Neural progenitor cell (in vitro differentiated cells): ENCODE results near the gene MTMR10. TPM values are rescaled to one million over a fixed set of nuclear protein-coding genes. Genes with fewer than 3 reads are reported as not detected.

Source experiments
- DNase-seq: peaks from one replicate; pipeline ENCODE4 v3.0.0-alpha.2; 2016; ENCODE audit warnings: low spot score
- H2AFZ ChIP-seq: fragments of 200-600 bp; sonication (generic); replicated peaks from 2 replicates; pipeline ENCODE4 v1.6.1; 2016; ENCODE audit warnings: antibody characterized with exemption
- H3F3A ChIP-seq: fragments of 200-600 bp; sonication (generic); 2 replicates; pipeline ENCODE4 v1.6.1; 2016; ENCODE audit warnings: antibody characterized with exemption, low read depth
- H3K27ac ChIP-seq: fragments of 200-600 bp; sonication (generic); 2 replicates; pipeline ENCODE4 v1.5.1; 2016; ENCODE audit warnings: mild to moderate bottlenecking
- H3K27me3 ChIP-seq: fragments of 200-600 bp; sonication (generic); 2 replicates; pipeline ENCODE4 v1.6.1; 2016; ENCODE audit warnings: mild to moderate bottlenecking, moderate library complexity
- H3K36me3 ChIP-seq: fragments of 200-600 bp; sonication (generic); 2 replicates; pipeline ENCODE4 v1.5.1; 2016
- H3K4me1 ChIP-seq: fragments of 200-600 bp; sonication (generic); 2 replicates; pipeline ENCODE4 v1.6.1; 2016; ENCODE audit warnings: mixed run types
- H3K4me2 ChIP-seq: fragments of 200-600 bp; sonication (generic); 2 replicates; pipeline ENCODE4 v1.6.1; 2016
- H3K4me3 ChIP-seq: fragments of 200-600 bp; sonication (generic); 2 replicates; pipeline ENCODE4 v1.5.1; 2016
- H3K79me2 ChIP-seq: fragments of 200-600 bp; sonication (generic); 2 replicates; pipeline ENCODE4 v1.6.1; 2016; ENCODE audit warnings: low read depth
- H3K9ac ChIP-seq: fragments of 200-600 bp; sonication (generic); 2 replicates; pipeline ENCODE4 v1.6.1; 2016
- H3K9me3 ChIP-seq: fragments of 200-600 bp; sonication (generic); 2 replicates; pipeline ENCODE4 v1.5.1; 2016; ENCODE audit warnings: low read depth
- H4K20me1 ChIP-seq: fragments of 200-600 bp; sonication (generic); 2 replicates; pipeline ENCODE4 v1.6.1; 2016; ENCODE audit warnings: low read depth
- H3K27ac Mint-ChIP-seq: 3 replicates; pipeline ENCODE4 v1.8.0; 2021; ENCODE audit warnings: mixed read lengths
- H3K27me3 Mint-ChIP-seq: 2 replicates; pipeline ENCODE4 v1.8.0; 2022; ENCODE audit warnings: low read depth, mild to moderate bottlenecking, inconsistent platforms, moderate library complexity, mixed read lengths; ENCODE audit not compliant: insufficient read depth
- H3K36me3 Mint-ChIP-seq: 3 replicates; pipeline ENCODE4 v1.8.0; 2021; ENCODE audit warnings: mixed read lengths
- H3K4me1 Mint-ChIP-seq: 3 replicates; pipeline ENCODE4 v1.8.0; 2021; ENCODE audit warnings: mixed read lengths
- H3K4me3 Mint-ChIP-seq: 3 replicates; pipeline ENCODE4 v1.8.0; 2021; ENCODE audit warnings: mild to moderate bottlenecking, moderate library complexity, mixed read lengths
- H3K9me3 Mint-ChIP-seq: 3 replicates; pipeline ENCODE4 v1.8.0; 2020; ENCODE audit warnings: mixed read lengths
- EZH2 ChIP-seq: fragments of 200-600 bp; sonication (generic); IDR thresholded peaks from 2 replicates; pipeline ENCODE4 v1.6.1; 2017; ENCODE audit warnings: antibody characterized with exemption, mild to moderate bottlenecking, moderate library complexity
- EZH2phosphoT487 ChIP-seq: fragments of 200-600 bp; sonication (generic); IDR thresholded peaks from 2 replicates; pipeline ENCODE4 v1.6.1; 2017; ENCODE audit warnings: antibody characterized with exemption
- total RNA-seq: library from RNA; depleted of rRNA; stranded (reverse); fragments of >200 nt; gene quantifications from 2 replicates; pipeline ENCODE4 v1.2.3, GENCODE V29; 2015; ENCODE audit warnings: low replicate concordance
- TF ChIP-seq, protein P1 (sequence below): fragments of 200-600 bp; sonication (generic); IDR thresholded peaks from 2 replicates; pipeline ENCODE4 v1.5.1; 2017; ENCODE audit warnings: antibody characterized with exemption, mild to moderate bottlenecking

MTMR10 gene
- total RNA-seq, 1 donor from 2014 or later: 18.7 TPM

DNA sequence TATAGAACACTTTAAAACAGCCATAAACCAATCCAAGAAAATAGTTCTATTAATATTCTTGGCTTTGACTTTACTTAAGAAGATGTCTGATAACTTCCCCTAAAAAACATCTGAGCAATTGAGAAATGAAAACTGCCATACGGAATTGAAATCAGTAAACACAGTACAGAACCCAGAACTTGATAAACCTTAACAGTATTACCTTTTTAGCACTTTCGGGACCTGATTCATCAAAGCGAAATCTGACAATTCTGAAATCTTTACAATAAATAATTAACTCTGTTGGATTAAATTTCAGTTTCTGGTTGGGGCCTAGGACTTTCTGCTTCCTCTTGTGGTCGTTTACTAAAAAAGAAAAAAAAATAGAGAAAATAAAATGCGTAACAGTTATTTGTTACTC, 17.3 kb downstream of the MTMR10 start:
- no peaks in the 10 kb centered on the region for H3K9me3 ChIP-seq
- H3F3A ChIP-seq: no peaks in the 10 kb centered on the region
- Mint-ChIP-seq H3K27ac (no peak overlapping the region), H3K27me3 (no peaks in the 10 kb centered on the region), H3K36me3 (peaks cover 15% of the 10 kb centered on the region), H3K4me3 (no peak overlapping the region), H3K4me1 (no peaks in the 10 kb centered on the region), H3K9me3 (no peaks in the 10 kb centered on the region)
- no peak overlapping the region for H3K9ac ChIP-seq
- no peak overlapping the region for H2AFZ ChIP-seq
- H3K36me3 ChIP-seq: no peaks in the 10 kb centered on the region
- H3K27me3 ChIP-seq: no peaks in the 10 kb centered on the region
- H3K4me3 ChIP-seq: no peak overlapping the region
- H3K4me1 ChIP-seq: no peaks in the 10 kb centered on the region
- TF ChIP-seq EZH2phosphoT487 (no peak), EZH2 (no peak)
- TF ChIP-seq, protein P1, sequence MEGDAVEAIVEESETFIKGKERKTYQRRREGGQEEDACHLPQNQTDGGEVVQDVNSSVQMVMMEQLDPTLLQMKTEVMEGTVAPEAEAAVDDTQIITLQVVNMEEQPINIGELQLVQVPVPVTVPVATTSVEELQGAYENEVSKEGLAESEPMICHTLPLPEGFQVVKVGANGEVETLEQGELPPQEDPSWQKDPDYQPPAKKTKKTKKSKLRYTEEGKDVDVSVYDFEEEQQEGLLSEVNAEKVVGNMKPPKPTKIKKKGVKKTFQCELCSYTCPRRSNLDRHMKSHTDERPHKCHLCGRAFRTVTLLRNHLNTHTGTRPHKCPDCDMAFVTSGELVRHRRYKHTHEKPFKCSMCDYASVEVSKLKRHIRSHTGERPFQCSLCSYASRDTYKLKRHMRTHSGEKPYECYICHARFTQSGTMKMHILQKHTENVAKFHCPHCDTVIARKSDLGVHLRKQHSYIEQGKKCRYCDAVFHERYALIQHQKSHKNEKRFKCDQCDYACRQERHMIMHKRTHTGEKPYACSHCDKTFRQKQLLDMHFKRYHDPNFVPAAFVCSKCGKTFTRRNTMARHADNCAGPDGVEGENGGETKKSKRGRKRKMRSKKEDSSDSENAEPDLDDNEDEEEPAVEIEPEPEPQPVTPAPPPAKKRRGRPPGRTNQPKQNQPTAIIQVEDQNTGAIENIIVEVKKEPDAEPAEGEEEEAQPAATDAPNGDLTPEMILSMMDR: no peak
- H3K27ac ChIP-seq: no peak overlapping the region
- no peaks in the 10 kb centered on the region for H4K20me1 ChIP-seq
- H3K79me2 ChIP-seq: no peaks in the 10 kb centered on the region
- no peak for DNase-seq
- no peak overlapping the region for H3K4me2 ChIP-seq

DNA sequence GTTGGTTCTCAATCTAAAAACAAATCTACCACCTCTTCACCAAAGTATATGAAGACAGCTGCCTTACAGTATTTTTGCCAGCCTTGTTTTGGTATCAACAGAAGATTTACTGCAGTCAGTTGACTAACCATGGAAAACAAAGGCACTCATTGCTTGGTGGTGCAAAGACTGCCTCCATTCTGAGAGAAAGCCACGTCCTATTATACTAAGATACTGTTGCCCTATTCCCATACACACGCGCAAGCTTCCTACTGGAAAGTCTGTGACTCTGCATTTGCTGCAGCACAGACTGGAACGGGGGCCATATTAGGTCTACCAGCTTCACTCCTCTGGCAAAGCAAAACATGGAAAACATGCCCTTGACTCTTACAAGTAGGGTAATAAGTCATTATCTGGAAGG, 18.0 kb downstream of the MTMR10 start:
- Histone ChIP-seq H3K36me3 (no peaks in the 10 kb centered on the region), H3K9ac (no peak overlapping the region), H3K4me1 (no peaks in the 10 kb centered on the region), H3K27ac (no peak overlapping the region), H3K4me3 (no peak overlapping the region), H4K20me1 (no peaks in the 10 kb centered on the region), H2AFZ (no peak overlapping the region), H3K79me2 (no peaks in the 10 kb centered on the region), H3K9me3 (no peaks in the 10 kb centered on the region), H3K4me2 (no peak overlapping the region), H3F3A (no peaks in the 10 kb centered on the region), H3K27me3 (no peaks in the 10 kb centered on the region)
- H3K4me3 Mint-ChIP-seq: no peak overlapping the region
- TF ChIP-seq EZH2 (no peak), EZH2phosphoT487 (no peak)
- TF ChIP-seq, protein P1: no peak
- H3K27me3 Mint-ChIP-seq: no peaks in the 10 kb centered on the region
- no peak for DNase-seq
- H3K4me1 Mint-ChIP-seq: no peaks in the 10 kb centered on the region
- H3K36me3 Mint-ChIP-seq: peaks cover 15% of the 10 kb centered on the region
- H3K27ac Mint-ChIP-seq: no peak overlapping the region
- no peaks in the 10 kb centered on the region for H3K9me3 Mint-ChIP-seq

DNA sequence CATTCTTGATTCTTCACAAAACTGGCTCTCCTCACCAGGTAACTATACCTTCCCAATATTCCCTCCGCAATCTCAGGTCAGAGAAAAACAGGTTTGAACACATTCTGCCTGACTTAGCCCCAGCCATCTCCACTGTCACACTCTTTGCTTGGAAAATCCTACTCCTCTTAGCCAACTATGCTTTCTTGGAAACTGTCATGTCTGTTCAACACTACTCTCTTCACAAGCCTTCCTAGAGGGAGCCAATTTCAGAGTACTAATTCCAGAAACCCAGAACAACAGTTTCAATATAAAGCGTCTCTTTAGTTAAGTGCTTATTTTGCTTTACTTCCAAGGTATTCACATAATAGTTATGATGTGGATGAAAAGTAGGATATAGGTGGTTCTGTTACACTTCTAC, 21.7 kb downstream of the MTMR10 start:
- no peak overlapping the region for H3K27ac ChIP-seq
- TF ChIP-seq EZH2phosphoT487: no peak
- TF ChIP-seq, protein P1: no peak
- TF ChIP-seq EZH2: no peak
- H3K9me3 ChIP-seq: no peaks in the 10 kb centered on the region
- H3K4me3 Mint-ChIP-seq: no peak overlapping the region
- H3K4me1 Mint-ChIP-seq: no peaks in the 10 kb centered on the region
- H4K20me1 ChIP-seq: no peaks in the 10 kb centered on the region
- no peak overlapping the region for H3K9ac ChIP-seq
- peaks cover 17% of the 10 kb centered on the region for H3K36me3 Mint-ChIP-seq
- H3K4me2 ChIP-seq: no peak overlapping the region
- H3K4me3 ChIP-seq: no peak overlapping the region
- no peaks in the 10 kb centered on the region for H3K27me3 ChIP-seq
- DNase-seq: no peak
- H2AFZ ChIP-seq: no peak overlapping the region
- no peaks in the 10 kb centered on the region for H3K4me1 ChIP-seq
- no peak overlapping the region for H3K27ac Mint-ChIP-seq
- H3K79me2 ChIP-seq: no peaks in the 10 kb centered on the region
- no peaks in the 10 kb centered on the region for H3K36me3 ChIP-seq
- no peaks in the 10 kb centered on the region for H3K9me3 Mint-ChIP-seq
- no peaks in the 10 kb centered on the region for H3K27me3 Mint-ChIP-seq
- H3F3A ChIP-seq: no peaks in the 10 kb centered on the region
